Upper lobe of left lung (tissue), 4 donors: ENCODE results near the gene SDC3.

Experiments
- EP300 ChIP-seq, 4 donors: sonication (generic); formaldehyde crosslinking; IDR thresholded peaks; one replicate each; pipeline ENCODE4 v1.5.1; 2017; ENCODE audit warnings: antibody characterized with exemption in 4 of 4, control low read depth in 2 of 4
- POLR2A ChIP-seq, 4 donors: fragments of 450-650 bp; IDR thresholded peaks; one replicate each; pipeline ENCODE4 v1.5.1; 2016 to 2017; ENCODE audit warnings: antibody characterized with exemption in 4 of 4, mild to moderate bottlenecking in 2 of 4
- POLR2AphosphoS5 ChIP-seq, 2 donors: sonication (generic); formaldehyde crosslinking; IDR thresholded peaks; one replicate each; pipeline ENCODE4 v1.5.1; 2017; ENCODE audit warnings: antibody characterized with exemption in 2 of 2
- TF ChIP-seq, protein P1 (sequence below), 6 experiments: fragments of 450-650 bp in 4 of 6; fragments of 200-600 bp in 2 of 6; sonication (generic) in 2 of 6; IDR thresholded peaks; one replicate each; pipeline ENCODE4 v1.5.1; 2016 to 2019; ENCODE audit warnings: antibody characterized with exemption in 6 of 6

DNA sequence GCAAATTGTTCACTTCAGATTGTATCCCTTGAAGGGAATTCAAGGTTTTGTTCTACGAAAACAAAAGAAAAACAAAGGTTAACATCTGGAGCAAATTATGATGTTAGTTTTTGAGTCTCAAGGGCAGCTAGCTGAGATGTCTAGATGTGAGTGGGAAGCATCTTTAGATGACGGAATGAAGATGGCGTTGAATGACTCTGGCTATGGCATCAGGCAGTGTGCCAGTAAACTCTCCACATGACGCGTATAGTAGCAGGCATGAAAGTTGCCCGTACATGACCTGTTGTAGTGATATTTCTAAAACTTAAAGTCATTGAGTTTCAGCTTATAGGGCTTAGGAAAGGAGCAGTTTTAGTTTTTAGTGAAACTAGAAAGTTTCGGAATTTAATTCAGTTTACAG, 12.3 kb upstream of the SDC3 start:
- TF ChIP-seq, protein P1, sequence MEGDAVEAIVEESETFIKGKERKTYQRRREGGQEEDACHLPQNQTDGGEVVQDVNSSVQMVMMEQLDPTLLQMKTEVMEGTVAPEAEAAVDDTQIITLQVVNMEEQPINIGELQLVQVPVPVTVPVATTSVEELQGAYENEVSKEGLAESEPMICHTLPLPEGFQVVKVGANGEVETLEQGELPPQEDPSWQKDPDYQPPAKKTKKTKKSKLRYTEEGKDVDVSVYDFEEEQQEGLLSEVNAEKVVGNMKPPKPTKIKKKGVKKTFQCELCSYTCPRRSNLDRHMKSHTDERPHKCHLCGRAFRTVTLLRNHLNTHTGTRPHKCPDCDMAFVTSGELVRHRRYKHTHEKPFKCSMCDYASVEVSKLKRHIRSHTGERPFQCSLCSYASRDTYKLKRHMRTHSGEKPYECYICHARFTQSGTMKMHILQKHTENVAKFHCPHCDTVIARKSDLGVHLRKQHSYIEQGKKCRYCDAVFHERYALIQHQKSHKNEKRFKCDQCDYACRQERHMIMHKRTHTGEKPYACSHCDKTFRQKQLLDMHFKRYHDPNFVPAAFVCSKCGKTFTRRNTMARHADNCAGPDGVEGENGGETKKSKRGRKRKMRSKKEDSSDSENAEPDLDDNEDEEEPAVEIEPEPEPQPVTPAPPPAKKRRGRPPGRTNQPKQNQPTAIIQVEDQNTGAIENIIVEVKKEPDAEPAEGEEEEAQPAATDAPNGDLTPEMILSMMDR (IDR thresholded peaks at IDR 0.05) = no peak
- TF ChIP-seq EP300 (IDR thresholded peaks at IDR 0.05) (no peak), POLR2A (IDR thresholded peaks at IDR 0.05) (no peak), POLR2AphosphoS5 (IDR thresholded peaks at IDR 0.05) (no peak)
